BLaER1 treated with 17β-estradiol and CSF1 and Interleukin-3, amounts not matched to agents 10 nM and 100 nM (cell line): Measurements from ENCODE around the gene MYO1F.

Experiments used
- H3K27ac ChIP-seq, 11 experiments: shearing (Covaris generic); formaldehyde crosslinking; 2 replicates each; pipeline ENCODE4 v1.8.1; 2022
- H3K27me3 ChIP-seq, 11 experiments: shearing (Covaris generic); formaldehyde crosslinking; 2 replicates each; pipeline ENCODE4 v1.8.1; 2022
- H3K36me3 ChIP-seq, 11 experiments: shearing (Covaris generic); formaldehyde crosslinking; 2 replicates each; pipeline ENCODE4 v1.8.1; 2022
- H3K4me1 ChIP-seq, 10 experiments: shearing (Covaris generic); formaldehyde crosslinking; 2 replicates each; pipeline ENCODE4 v1.8.1; 2022
- H3K4me2 ChIP-seq, 11 experiments: shearing (Covaris generic); formaldehyde crosslinking; 2 replicates each; pipeline ENCODE4 v1.8.1; 2022
- H3K4me3 ChIP-seq, 10 experiments: shearing (Covaris generic); formaldehyde crosslinking; 2 replicates each; pipeline ENCODE4 v1.8.1; 2022
- H3K9ac ChIP-seq, 11 experiments: shearing (Covaris generic); formaldehyde crosslinking; 2 replicates each; pipeline ENCODE4 v1.8.1; 2022
- H3K9me3 ChIP-seq, 11 experiments: shearing (Covaris generic); formaldehyde crosslinking; replicated peaks in 1 of 11; 2 replicates each; pipeline ENCODE4 v1.8.1; 2022
- H4K20me1 ChIP-seq, 11 experiments: shearing (Covaris generic); formaldehyde crosslinking; 2 replicates each; pipeline ENCODE4 v1.8.1; 2022
- Cebpa-rat ChIP-seq, 11 experiments: shearing (Covaris generic); IDR thresholded peaks; 2 replicates each; pipeline ENCODE4 v1.8.1; 2022

Gene MYO1F

GRCh38 chr19:8607386-8607785 is 30.1 kb upstream of the MYO1F start:
- peak overlapping the region in 4 of 11 experiments; percentile 39 to 97 (median 95); a peak in 5 of 22 replicates for H3K4me2 ChIP-seq
- no peaks in the 10 kb centered on the region for H3K27me3 ChIP-seq
- H4K20me1 ChIP-seq, result peaks cover 0 to 21% (median 5%) of the 10 kb centered on the region in 11 experiments; a peak in 7 of 22 replicates
- H3K4me3 ChIP-seq, result no peak overlapping the region
- H3K27ac ChIP-seq, result no peak overlapping the region
- H3K36me3 ChIP-seq, result peaks cover 31 to 54% (median 46%) of the 10 kb centered on the region in 11 experiments
- TF ChIP-seq Cebpa-rat (IDR thresholded peaks at IDR 0.05), result no peak
- peaks cover 13 to 26% (median 23%) of the 10 kb centered on the region in 11 experiments for H3K9me3 ChIP-seq
- H3K4me1 ChIP-seq, result peaks cover 19 to 40% (median 32%) of the 10 kb centered on the region in 10 experiments
- no peak overlapping the region for H3K9ac ChIP-seq

GRCh38 chr19:8605514-8605913 is 28.3 kb upstream of the MYO1F start:
- Histone ChIP-seq H3K27me3 (no peaks in the 10 kb centered on the region), H3K36me3 (peaks cover 47 to 72% (median 64%) of the 10 kb centered on the region in 11 experiments), H3K9me3 (peaks cover 13 to 26% (median 23%) of the 10 kb centered on the region in 11 experiments), H4K20me1 (peaks cover 0 to 21% (median 5%) of the 10 kb centered on the region in 11 experiments; a peak in 7 of 22 replicates), H3K4me3 (peak overlapping the region in 1 of 10 experiments; percentile 44; a peak in 2 of 20 replicates), H3K9ac (no peak overlapping the region), H3K27ac (no peak overlapping the region), H3K4me2 (no peak overlapping the region), H3K4me1 (peaks cover 13 to 29% (median 21%) of the 10 kb centered on the region in 10 experiments)
- no peak for TF ChIP-seq Cebpa-rat (IDR thresholded peaks at IDR 0.05)

DNA sequence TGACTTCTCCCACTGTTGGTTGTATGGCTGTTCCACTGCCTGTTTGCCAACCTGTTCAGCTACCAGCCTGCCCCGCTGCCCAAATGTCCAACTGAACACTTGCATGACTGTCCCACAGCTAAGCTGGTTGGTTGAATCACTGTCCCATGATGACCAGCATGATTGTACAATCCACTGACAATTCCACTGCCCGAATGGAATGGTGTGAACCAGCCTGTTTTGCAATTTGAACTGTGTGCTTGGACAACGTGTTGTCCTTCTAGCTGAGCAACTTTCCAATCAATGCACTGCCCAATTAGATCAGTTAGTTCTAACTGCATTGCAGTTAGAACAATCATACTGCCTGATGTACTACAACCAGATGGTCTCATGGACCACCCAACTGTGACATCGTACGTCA is 24.6 kb upstream of the MYO1F start:
- H3K36me3 ChIP-seq, result peaks cover 58 to 100% (median 85%) of the 10 kb centered on the region in 11 experiments
- no peak overlapping the region for H3K9ac ChIP-seq
- H3K4me3 ChIP-seq, result no peak overlapping the region
- H3K4me1 ChIP-seq, result peaks cover 8 to 16% (median 13%) of the 10 kb centered on the region in 10 experiments
- H3K9me3 ChIP-seq, result peaks cover 13 to 30% (median 23%) of the 10 kb centered on the region in 11 experiments
- no peaks in the 10 kb centered on the region for H3K27me3 ChIP-seq
- no peak overlapping the region for H3K27ac ChIP-seq
- no peak overlapping the region for H3K4me2 ChIP-seq
- no peak for TF ChIP-seq Cebpa-rat (IDR thresholded peaks at IDR 0.05)
- H4K20me1 ChIP-seq, result peaks cover 0 to 20% (median 0%) of the 10 kb centered on the region in 11 experiments; a peak in 6 of 22 replicates

DNA sequence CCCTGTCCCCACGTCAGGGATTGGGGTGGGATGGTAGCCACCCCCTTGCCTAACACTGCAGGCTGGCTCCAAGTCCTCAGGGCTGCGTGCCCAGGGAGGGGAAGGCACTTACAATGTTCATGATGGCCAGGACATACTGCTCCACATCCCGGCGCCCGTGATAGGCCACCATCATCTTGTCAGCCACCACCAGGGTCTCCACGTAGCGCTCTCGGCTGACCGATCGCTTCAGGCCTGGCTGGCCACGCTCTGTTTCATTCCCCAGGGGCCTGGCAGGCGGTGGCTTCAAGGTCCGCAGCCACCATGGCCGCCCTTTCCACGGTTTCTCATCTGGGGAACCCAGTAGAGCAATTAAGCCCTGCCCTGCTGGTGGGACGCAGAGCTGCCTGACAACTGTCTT is 23.6 kb upstream of the MYO1F start:
- no peaks in the 10 kb centered on the region for H3K27me3 ChIP-seq
- H3K4me1 ChIP-seq, result peaks cover 18 to 25% (median 22%) of the 10 kb centered on the region in 10 experiments
- TF ChIP-seq Cebpa-rat (IDR thresholded peaks at IDR 0.05), result no peak
- peaks cover 63 to 97% (median 77%) of the 10 kb centered on the region in 11 experiments for H3K36me3 ChIP-seq
- peaks cover 13 to 22% (median 15%) of the 10 kb centered on the region in 11 experiments for H3K9me3 ChIP-seq
- H4K20me1 ChIP-seq, result peaks cover 0 to 25% (median 6%) of the 10 kb centered on the region in 11 experiments; a peak in 10 of 22 replicates
- no peak overlapping the region for H3K9ac ChIP-seq
- no peak overlapping the region for H3K27ac ChIP-seq
- no peak overlapping the region for H3K4me2 ChIP-seq
- no peak overlapping the region for H3K4me3 ChIP-seq

- Histone ChIP-seq H3K4me3 (no peak overlapping the region), H3K27me3 (no peaks in the 10 kb centered on the region), H4K20me1 (peaks cover 0 to 26% (median 6%) of the 10 kb centered on the region in 11 experiments; a peak in 10 of 22 replicates), H3K27ac (no peak overlapping the region), H3K9me3 (peaks cover 7 to 16% (median 8%) of the 10 kb centered on the region in 11 experiments), H3K9ac (no peak overlapping the region), H3K4me2 (no peak overlapping the region), H3K4me1 (peaks cover 25 to 32% (median 28%) of the 10 kb centered on the region in 10 experiments), H3K36me3 (peaks cover 55 to 90% (median 72%) of the 10 kb centered on the region in 11 experiments)
- no peak for TF ChIP-seq Cebpa-rat (IDR thresholded peaks at IDR 0.05)
Observed at GRCh38 chr19:8600064-8600463, 22.8 kb upstream of the MYO1F start.

DNA sequence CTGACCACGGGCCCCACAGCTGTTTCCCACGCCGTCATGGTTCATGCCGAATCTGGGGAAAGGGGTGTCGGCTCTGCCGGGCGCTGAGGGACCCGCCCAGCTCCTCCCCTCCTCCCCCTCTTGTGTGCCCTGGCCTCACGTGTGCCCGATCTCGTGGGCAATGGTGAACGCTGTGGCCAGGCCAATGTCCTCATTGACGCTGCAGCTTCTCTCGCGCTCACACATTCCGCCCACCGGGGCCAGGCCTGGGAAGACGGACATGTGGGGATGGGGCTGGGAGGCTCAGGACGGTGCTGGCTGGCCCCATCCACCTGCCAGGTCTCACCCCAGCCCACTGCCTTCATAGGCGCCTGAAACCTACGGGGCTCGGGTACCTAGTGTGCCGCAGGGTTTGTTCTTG is 18.9 kb upstream of the MYO1F start:
- peaks cover 10 to 38% (median 19%) of the 10 kb centered on the region in 11 experiments; a peak in 21 of 22 replicates for H3K9me3 ChIP-seq
- H3K27ac ChIP-seq, result peak overlapping the region in 6 of 11 experiments; percentile 20 to 70 (median 56); a peak in 9 of 22 replicates
- H3K4me1 ChIP-seq, result peaks cover 27 to 60% (median 50%) of the 10 kb centered on the region in 10 experiments
- peaks cover 28 to 75% (median 51%) of the 10 kb centered on the region in 11 experiments for H3K36me3 ChIP-seq
- H3K27me3 ChIP-seq, result no peaks in the 10 kb centered on the region
- H3K4me2 ChIP-seq, result peak overlapping the region; percentile 45 to 83 (median 77)
- H3K4me3 ChIP-seq, result peak overlapping the region in 1 of 10 experiments; percentile 7; a peak in 1 of 20 replicates
- TF ChIP-seq Cebpa-rat (IDR thresholded peaks at IDR 0.05), result no peak
- peak overlapping the region in 4 of 11 experiments; percentile 36 to 64 (median 52); a peak in 8 of 22 replicates for H3K9ac ChIP-seq
- H4K20me1 ChIP-seq, result peaks cover 0 to 34% (median 11%) of the 10 kb centered on the region in 11 experiments; a peak in 12 of 22 replicates

GRCh38 chr19:8595651-8596050 is 18.4 kb upstream of the MYO1F start:
- peaks cover 22 to 69% (median 46%) of the 10 kb centered on the region in 11 experiments for H3K36me3 ChIP-seq
- TF ChIP-seq Cebpa-rat (IDR thresholded peaks at IDR 0.05), result no peak
- H3K4me3 ChIP-seq, result peak overlapping the region in 1 of 10 experiments; percentile 7; a peak in 1 of 20 replicates
- H3K9me3 ChIP-seq, result peaks cover 10 to 38% (median 19%) of the 10 kb centered on the region in 11 experiments; a peak in 21 of 22 replicates
- peaks cover 27 to 60% (median 52%) of the 10 kb centered on the region in 10 experiments for H3K4me1 ChIP-seq
- peak overlapping the region in 7 of 11 experiments; percentile 20 to 70 (median 54); a peak in 8 of 22 replicates for H3K27ac ChIP-seq
- peak overlapping the region; percentile 45 to 83 (median 77) for H3K4me2 ChIP-seq
- H3K27me3 ChIP-seq, result no peaks in the 10 kb centered on the region
- peaks cover 0 to 34% (median 11%) of the 10 kb centered on the region in 11 experiments; a peak in 12 of 22 replicates for H4K20me1 ChIP-seq
- H3K9ac ChIP-seq, result peak overlapping the region in 4 of 11 experiments; percentile 36 to 64 (median 52); a peak in 9 of 22 replicates

GRCh38 chr19:8593931-8594330 is 16.7 kb upstream of the MYO1F start:
- Histone ChIP-seq H3K9ac (no peak overlapping the region; a peak in 1 of 22 replicates), H3K27me3 (no peaks in the 10 kb centered on the region), H3K9me3 (peaks cover 10 to 38% (median 19%) of the 10 kb centered on the region in 11 experiments; a peak in 21 of 22 replicates), H3K36me3 (peaks cover 18 to 65% (median 39%) of the 10 kb centered on the region in 11 experiments; a peak in 20 of 22 replicates), H3K27ac (peak overlapping the region in 4 of 11 experiments; percentile 11 to 50 (median 40); a peak in 3 of 22 replicates), H4K20me1 (peaks cover 0 to 34% (median 11%) of the 10 kb centered on the region in 11 experiments; a peak in 12 of 22 replicates), H3K4me1 (peaks cover 25 to 59% (median 51%) of the 10 kb centered on the region in 10 experiments), H3K4me2 (0 out of 22 replicates have a peak overlapping the region, but pooled peaks of 1 of the 11 experiments have one; percentile 5), H3K4me3 (no peak overlapping the region)
- peak in 1 of 11 experiments; percentile 36; a peak in 1 of 22 replicates for TF ChIP-seq Cebpa-rat (IDR thresholded peaks at IDR 0.05)
